ENCODE data around the gene ESR2. TPM values are rescaled to one million over a fixed set of nuclear protein-coding genes. Genes with fewer than 3 reads are reported as not detected.

ESR2 gene
- polyA plus RNA-seq, 1 of the 3 experiments (the other 2 are of a cell fraction): 0.03 TPM

GRCh38 chr14:64119500-64119899 lies 174.7 kb downstream of the ESR2 start:
- no peaks in the 10 kb centered on the region for H3K27me3 ChIP-seq (ENCODE audit: insufficient read depth)
- no peaks in the 10 kb centered on the region for H3K36me3 ChIP-seq (replicated peaks in 1 of 2; ENCODE audit: control insufficient read depth in 1 of 2, insufficient read depth in 2 of 2, low read length in 1 of 2)
- no peak for TF ChIP-seq NFIC (IDR thresholded peaks at IDR 0.05; ENCODE audit: borderline replicate concordance)
- no peak for TF ChIP-seq SIN3A (IDR thresholded peaks at IDR 0.05; ENCODE audit: borderline replicate concordance, low read depth, low read length)
- TF ChIP-seq CTCF (IDR thresholded peaks at IDR 0.05): no peak
- TF ChIP-seq POLR2AphosphoS5 (IDR thresholded peaks at IDR 0.05; ENCODE audit: low read depth, low read length): no peak
- TF ChIP-seq FOXJ3 (CRISPR knock-in tag; IDR thresholded peaks at IDR 0.05): no peak
- H3K9me3 ChIP-seq: no peaks in the 10 kb centered on the region
- no peak overlapping the region for H2AFZ ChIP-seq (ENCODE audit: low read depth)
- H3K27ac ChIP-seq (ENCODE audit: low read depth in 2 of 2, low read length in 1 of 2): no peak overlapping the region
- H3K4me2 ChIP-seq: no peak overlapping the region
- no peaks in the 10 kb centered on the region for H3K79me2 ChIP-seq (ENCODE audit: insufficient read depth)
- WGBS (ENCODE audit: low lambda C conversion rate): 96% methylated on average over 2 of the region's 2 CpGs
- DNase-seq: no peak
- no peak overlapping the region for H3K9ac ChIP-seq
- H3K9me2 ChIP-seq: no peaks in the 10 kb centered on the region
- ChIA-PET CTCF (no interaction called here), POLR2A (no interaction called here)
- H3K4me1 ChIP-seq (ENCODE audit: control insufficient read depth in 1 of 2, insufficient read depth in 2 of 2, low read depth in 1 of 2, low read length in 1 of 2): no peaks in the 10 kb centered on the region
- H3F3A ChIP-seq (replicated peaks; ENCODE audit: insufficient read depth): no peaks in the 10 kb centered on the region
- no peaks in the 10 kb centered on the region for H4K20me1 ChIP-seq (ENCODE audit: insufficient read depth)
- H3K4me3 ChIP-seq (ENCODE audit: low read depth in 2 of 2, low read length in 1 of 2): no peak overlapping the region

GRCh38 chr14:64118892-64119291 lies 175.3 kb downstream of the ESR2 start:
- H3K4me1 ChIP-seq (ENCODE audit: control insufficient read depth in 1 of 2, insufficient read depth in 2 of 2, low read depth in 1 of 2, low read length in 1 of 2): no peaks in the 10 kb centered on the region
- no peaks in the 10 kb centered on the region for H3K79me2 ChIP-seq (ENCODE audit: insufficient read depth)
- H3K27me3 ChIP-seq (ENCODE audit: insufficient read depth): no peaks in the 10 kb centered on the region
- H3K9me2 ChIP-seq: no peaks in the 10 kb centered on the region
- no peaks in the 10 kb centered on the region for H4K20me1 ChIP-seq (ENCODE audit: insufficient read depth)
- no peaks in the 10 kb centered on the region for H3K9me3 ChIP-seq
- no peaks in the 10 kb centered on the region for H3F3A ChIP-seq (replicated peaks; ENCODE audit: insufficient read depth)
- no peak overlapping the region for H2AFZ ChIP-seq (ENCODE audit: low read depth)
- H3K4me2 ChIP-seq: no peak overlapping the region
- no peak overlapping the region for H3K4me3 ChIP-seq (ENCODE audit: low read depth in 2 of 2, low read length in 1 of 2)
- CTCF ChIA-PET: no interaction called here
- H3K36me3 ChIP-seq (replicated peaks in 1 of 2; ENCODE audit: control insufficient read depth in 1 of 2, insufficient read depth in 2 of 2, low read length in 1 of 2): no peaks in the 10 kb centered on the region
- 96% methylated on average over 2 of the region's 2 CpGs for WGBS (ENCODE audit: low lambda C conversion rate)
- H3K27ac ChIP-seq (ENCODE audit: low read depth in 2 of 2, low read length in 1 of 2): no peak overlapping the region
- no peak for DNase-seq
- POLR2A ChIA-PET: no interaction called here
- no peak overlapping the region for H3K9ac ChIP-seq
- TF ChIP-seq TEAD4 (IDR thresholded peaks at IDR 0.05; ENCODE audit: borderline replicate concordance, insufficient read depth): no peak
- no peak for TF ChIP-seq RXRA (IDR thresholded peaks at IDR 0.05; ENCODE audit: borderline replicate concordance, low read depth)
- no peak for TF ChIP-seq GATA2 (CRISPR knock-in tag; IDR thresholded peaks at IDR 0.05)
- TF ChIP-seq, protein P1, sequence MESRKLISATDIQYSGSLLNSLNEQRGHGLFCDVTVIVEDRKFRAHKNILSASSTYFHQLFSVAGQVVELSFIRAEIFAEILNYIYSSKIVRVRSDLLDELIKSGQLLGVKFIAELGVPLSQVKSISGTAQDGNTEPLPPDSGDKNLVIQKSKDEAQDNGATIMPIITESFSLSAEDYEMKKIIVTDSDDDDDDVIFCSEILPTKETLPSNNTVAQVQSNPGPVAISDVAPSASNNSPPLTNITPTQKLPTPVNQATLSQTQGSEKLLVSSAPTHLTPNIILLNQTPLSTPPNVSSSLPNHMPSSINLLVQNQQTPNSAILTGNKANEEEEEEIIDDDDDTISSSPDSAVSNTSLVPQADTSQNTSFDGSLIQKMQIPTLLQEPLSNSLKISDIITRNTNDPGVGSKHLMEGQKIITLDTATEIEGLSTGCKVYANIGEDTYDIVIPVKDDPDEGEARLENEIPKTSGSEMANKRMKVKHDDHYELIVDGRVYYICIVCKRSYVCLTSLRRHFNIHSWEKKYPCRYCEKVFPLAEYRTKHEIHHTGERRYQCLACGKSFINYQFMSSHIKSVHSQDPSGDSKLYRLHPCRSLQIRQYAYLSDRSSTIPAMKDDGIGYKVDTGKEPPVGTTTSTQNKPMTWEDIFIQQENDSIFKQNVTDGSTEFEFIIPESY (IDR thresholded peaks at IDR 0.05; ENCODE audit: borderline replicate concordance, low read depth): no peak
- no peak for TF ChIP-seq REST (IDR thresholded peaks at IDR 0.05; ENCODE audit: low read depth, low read length)
- TF ChIP-seq ELF1 (IDR thresholded peaks at IDR 0.05): no peak
- TF ChIP-seq YY1 (IDR thresholded peaks at IDR 0.05; ENCODE audit: low read depth): no peak
- no peak for TF ChIP-seq EZH2phosphoT487 (IDR thresholded peaks at IDR 0.05; ENCODE audit: borderline replicate concordance, low read depth)
- no peak for TF ChIP-seq RCOR1 (IDR thresholded peaks at IDR 0.05; ENCODE audit: low read length)
- no peak for TF ChIP-seq SIN3A (IDR thresholded peaks at IDR 0.05; ENCODE audit: borderline replicate concordance, low read depth, low read length)
- no peak for TF ChIP-seq CTCF (IDR thresholded peaks at IDR 0.05)
- TF ChIP-seq RAD21 (IDR thresholded peaks at IDR 0.05; ENCODE audit: low read length): no peak
- no peak for TF ChIP-seq FOXJ3 (CRISPR knock-in tag; IDR thresholded peaks at IDR 0.05)
- no peak for TF ChIP-seq IRF3 (IDR thresholded peaks at IDR 0.05; ENCODE audit: low read depth, low read length)

Data from SK-N-SH (cell line).